Ovary (tissue), 9 donors: ENCODE data around the gene TMEM217. TPM values are rescaled to one million over a fixed set of nuclear protein-coding genes. Genes with fewer than 3 reads are reported as not detected.

Experiments
- DNase-seq, 5 donors: peaks; one replicate each; pipeline ENCODE4 v3.0.0-alpha.2; 2019 to 2020
- H3K27ac ChIP-seq, 2 donors: fragments of 200-600 bp; one replicate each; pipeline versions ENCODE4 v1.5.1 to v1.8.0; 2019 to 2022
- H3K27me3 ChIP-seq: fragments of 200-600 bp; one replicate; pipeline ENCODE4 v1.8.0; 2022
- H3K36me3 ChIP-seq: fragments of 200-600 bp; sonication (generic); one replicate; pipeline ENCODE4 v1.5.1; 2019
- H3K4me1 ChIP-seq: one replicate; pipeline ENCODE4 v1.8.1; 2013; ENCODE audit warnings: mild to moderate bottlenecking, moderate library complexity; ENCODE audit not compliant: insufficient read depth
- H3K4me3 ChIP-seq: fragments of 200-600 bp; sonication (generic); one replicate; pipeline ENCODE4 v1.5.1; 2017
- H3K9me3 ChIP-seq, 2 donors: fragments of 200-600 bp in 1 of 2; sonication (generic) in 1 of 2; one replicate each; pipeline versions ENCODE4 v1.5.1 to v1.8.1; 2013 to 2019; ENCODE audit warnings: mild to moderate bottlenecking in 1 of 2, moderate library complexity in 1 of 2
- EP300 ChIP-seq: sonication (generic); formaldehyde crosslinking; IDR thresholded peaks from one replicate; pipeline ENCODE4 v1.6.1; 2017; ENCODE audit warnings: antibody characterized with exemption
- POLR2A ChIP-seq: fragments of 450-650 bp; IDR thresholded peaks from one replicate; pipeline ENCODE4 v1.6.1; 2017; ENCODE audit warnings: antibody characterized with exemption, mild to moderate bottlenecking, moderate library complexity
- WGBS, 3 donors: extraction: QIAGEN DNeasy Blood & Tissue Kit in 1 of 3; methylation state at CpG; one replicate each; pipeline versions ENCODE4 v1.1.5 to v1.1.7; 2013 to 2017; 5-methylcytosine and 5-hydroxymethylcytosine counted together
- intact Hi-C, 4 donors: fragments of 100-400 bp; cut with DNase I; formaldehyde crosslinking; loops; one replicate each; pipeline versions ENCODE4 v1.11.0 to v1.15.1; 2022 to 2023
- polyA plus RNA-seq, 2 donors: library from polyadenylated mRNA; stranded (reverse); fragments of 200-250 nt in 1 of 2; fragments of 350-450 nt in 1 of 2; fragmentation: Illumina TruSeq in 1 of 2; extraction: RNeasy Lipid Tissue Mini Kit (QIAGEN cat#74804) in 1 of 2; gene quantifications; one replicate each; pipeline ENCODE4 v1.2.3, GENCODE V29; 2013 to 2014
- total RNA-seq, 7 donors: library from RNA; depleted of rRNA in 2 of 7; stranded (reverse); fragments of >200 nt in 2 of 7; fragmentation: NEBNext Ultra II Directional in 3 of 7; extraction: Animal tissue kit (Norgen Biotek cat#: 25700) in 3 of 7; gene quantifications; one replicate each; pipeline versions ENCODE4 v1.1.0 to v1.2.4, GENCODE V29; 2016 to 2023
- TF ChIP-seq, protein P1 (sequence below), 3 donors: fragments of 450-650 bp in 2 of 3; fragments of 200-600 bp in 1 of 3; IDR thresholded peaks; one replicate each; pipeline versions ENCODE4 v1.5.1 to v1.8.0; 2016 to 2022; ENCODE audit warnings: antibody characterized with exemption in 3 of 3, mild to moderate bottlenecking in 1 of 3
- donor health status: DM: no; HTN: no; CAD: no; lungs with moderate emphysema.
- donor health status: DM: no; HTN: no; CAD: no.
- donor health status: Bipolar disorder and iron deficiency.
- donor health status: DM: yes; HTN: yes; CAD: no.
- donor health status: DM: no; HTN: no; CAD: no.
- donor health status: DM: yes; HTN: yes; CAD: no.

Gene TMEM217
- total and polyA plus RNA-seq, 9 donors = 0.39 to 4.6 (median 1.5) TPM

DNA sequence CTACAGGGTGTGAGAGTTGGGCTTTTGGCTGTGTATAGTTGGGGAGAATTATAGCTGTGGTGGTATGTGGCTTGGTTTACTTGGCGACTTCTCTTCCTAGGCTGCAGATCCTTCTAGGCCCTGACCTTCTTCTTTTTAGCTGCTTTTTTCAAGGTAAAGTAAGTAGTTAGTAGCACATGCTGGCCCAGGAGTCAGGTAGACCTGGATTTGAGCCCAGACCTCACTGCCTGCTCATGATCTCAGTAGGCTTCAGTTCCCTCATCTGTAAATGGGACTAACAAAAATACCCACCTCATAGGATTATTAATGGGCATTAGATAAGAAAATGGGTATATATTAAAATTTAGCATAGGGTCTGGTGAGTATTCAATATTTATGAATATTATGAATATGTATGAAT, 17.4 kb upstream of the TMEM217 start:
- no peaks in the 10 kb centered on the region for H3K9me3 ChIP-seq
- intact Hi-C loops = no loop called here
- TF ChIP-seq, protein P1, sequence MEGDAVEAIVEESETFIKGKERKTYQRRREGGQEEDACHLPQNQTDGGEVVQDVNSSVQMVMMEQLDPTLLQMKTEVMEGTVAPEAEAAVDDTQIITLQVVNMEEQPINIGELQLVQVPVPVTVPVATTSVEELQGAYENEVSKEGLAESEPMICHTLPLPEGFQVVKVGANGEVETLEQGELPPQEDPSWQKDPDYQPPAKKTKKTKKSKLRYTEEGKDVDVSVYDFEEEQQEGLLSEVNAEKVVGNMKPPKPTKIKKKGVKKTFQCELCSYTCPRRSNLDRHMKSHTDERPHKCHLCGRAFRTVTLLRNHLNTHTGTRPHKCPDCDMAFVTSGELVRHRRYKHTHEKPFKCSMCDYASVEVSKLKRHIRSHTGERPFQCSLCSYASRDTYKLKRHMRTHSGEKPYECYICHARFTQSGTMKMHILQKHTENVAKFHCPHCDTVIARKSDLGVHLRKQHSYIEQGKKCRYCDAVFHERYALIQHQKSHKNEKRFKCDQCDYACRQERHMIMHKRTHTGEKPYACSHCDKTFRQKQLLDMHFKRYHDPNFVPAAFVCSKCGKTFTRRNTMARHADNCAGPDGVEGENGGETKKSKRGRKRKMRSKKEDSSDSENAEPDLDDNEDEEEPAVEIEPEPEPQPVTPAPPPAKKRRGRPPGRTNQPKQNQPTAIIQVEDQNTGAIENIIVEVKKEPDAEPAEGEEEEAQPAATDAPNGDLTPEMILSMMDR (IDR thresholded peaks at IDR 0.05) = no peak
- no peak for TF ChIP-seq POLR2A
- TF ChIP-seq EP300 = no peak
- 87 to 100% (median 91%) methylated on average over 1 of the region's 1 CpG for WGBS, 3 donors
- no peak overlapping the region for H3K27ac ChIP-seq
- no peaks in the 10 kb centered on the region for H3K27me3 ChIP-seq
- DNase-seq = no peak
- no peaks in the 10 kb centered on the region for H3K36me3 ChIP-seq
- peaks cover 2% of the 10 kb centered on the region for H3K4me1 ChIP-seq
- H3K4me3 ChIP-seq = no peak overlapping the region

DNA sequence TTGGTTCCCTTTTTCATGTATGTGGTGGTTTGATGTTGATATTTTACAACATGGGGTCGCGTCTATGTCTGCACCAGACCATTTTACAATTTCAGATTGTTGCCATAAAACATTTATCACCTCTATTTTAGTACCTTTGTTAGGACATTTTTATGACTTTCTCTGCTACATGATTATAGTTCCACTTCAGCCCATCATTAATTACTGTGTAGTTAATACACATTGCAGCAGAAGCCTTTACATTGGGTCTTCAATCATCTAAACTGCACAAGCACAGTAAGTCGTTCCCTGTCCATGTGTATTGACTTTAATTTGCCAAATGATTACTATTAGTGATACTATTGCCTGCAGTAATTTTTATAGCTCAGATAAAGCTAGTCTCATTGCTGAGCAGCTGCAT, 15.7 kb upstream of the TMEM217 start:
- no peak overlapping the region for H3K27ac ChIP-seq
- H3K36me3 ChIP-seq = no peaks in the 10 kb centered on the region
- no peaks in the 10 kb centered on the region for H3K9me3 ChIP-seq
- no peak for DNase-seq
- intact Hi-C loops = no loop called here
- WGBS, 3 donors = 55 to 70% (median 64%) methylated on average over 3 of the region's 3 CpGs
- no peaks in the 10 kb centered on the region for H3K27me3 ChIP-seq
- TF ChIP-seq POLR2A (no peak), EP300 (no peak)
- TF ChIP-seq, protein P1 (IDR thresholded peaks at IDR 0.05) = no peak
- H3K4me3 ChIP-seq = no peak overlapping the region
- no peaks in the 10 kb centered on the region for H3K4me1 ChIP-seq

DNA sequence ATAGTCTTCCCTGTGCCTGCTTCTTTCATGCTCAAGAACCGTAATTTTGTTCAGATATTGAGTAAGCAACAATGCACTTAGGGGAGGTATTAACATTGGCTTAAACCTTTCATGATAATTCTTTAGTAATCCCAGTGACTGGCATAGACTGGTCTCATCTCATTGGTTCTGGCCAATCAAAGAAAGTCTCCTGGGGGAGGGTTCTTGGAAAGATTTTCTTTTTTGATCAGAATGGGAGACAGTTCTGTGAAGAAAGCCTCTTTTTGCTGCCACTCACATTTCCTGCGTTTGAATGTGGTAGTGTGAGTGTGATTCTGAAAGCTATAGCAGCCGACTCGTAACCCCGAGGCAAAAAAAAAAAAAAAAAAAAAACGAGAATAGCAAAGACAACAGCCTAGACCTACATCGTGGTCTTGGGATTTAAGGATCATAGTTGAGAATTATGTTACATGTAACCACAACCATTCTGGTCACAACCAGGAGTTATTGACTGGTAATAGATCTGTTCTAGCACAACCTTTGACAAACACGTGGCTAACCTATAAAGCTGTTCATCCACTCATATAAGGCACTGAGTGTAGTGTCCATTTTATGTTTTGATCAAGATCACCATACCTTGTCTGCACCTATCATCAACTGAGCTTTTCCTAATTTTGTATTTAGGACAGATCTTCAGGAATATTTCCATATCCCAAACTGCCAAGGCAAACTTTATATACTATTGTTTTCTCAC, 15.1 kb upstream of the TMEM217 start:
- H3K4me1 ChIP-seq = no peaks in the 10 kb centered on the region
- no peaks in the 10 kb centered on the region for H3K9me3 ChIP-seq
- no peaks in the 10 kb centered on the region for H3K36me3 ChIP-seq
- no peak for TF ChIP-seq EP300
- TF ChIP-seq, protein P1 (IDR thresholded peaks at IDR 0.05) = no peak
- TF ChIP-seq POLR2A = no peak
- H3K27ac ChIP-seq = no peak overlapping the region
- H3K27me3 ChIP-seq = no peaks in the 10 kb centered on the region
- DNase-seq = no peak
- intact Hi-C loops = no loop called here
- H3K4me3 ChIP-seq = no peak overlapping the region
- 74 to 86% (median 82%) methylated on average over 8 of the region's 8 CpGs for WGBS, 3 donors

DNA sequence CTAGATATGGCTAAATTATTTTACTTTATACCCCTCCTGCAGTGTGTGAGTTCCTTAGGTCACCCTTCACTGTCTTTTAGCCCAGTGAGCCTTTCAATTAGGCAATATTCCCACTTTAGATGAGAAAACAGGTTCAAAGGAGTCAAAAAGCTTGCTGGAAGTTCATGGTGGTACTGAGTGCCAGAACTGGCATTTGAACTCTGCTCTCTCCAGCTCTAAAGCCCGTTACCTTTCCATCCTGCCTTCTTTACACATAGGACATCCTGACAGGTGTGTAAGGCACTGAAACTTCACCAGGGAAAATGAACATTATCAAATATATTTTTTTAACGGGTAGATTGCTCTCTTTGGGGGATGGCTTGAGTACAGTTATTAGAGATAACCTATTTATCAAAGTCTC, 11.2 kb upstream of the TMEM217 start:
- 68 to 79% (median 76%) methylated on average over 2 of the region's 2 CpGs for WGBS, 3 donors
- no peaks in the 10 kb centered on the region for H3K4me1 ChIP-seq
- DNase-seq = no peak
- intact Hi-C loops = no loop called here
- TF ChIP-seq, protein P1 (IDR thresholded peaks at IDR 0.05) = no peak
- TF ChIP-seq EP300 = no peak
- no peak overlapping the region for H3K4me3 ChIP-seq
- no peaks in the 10 kb centered on the region for H3K27me3 ChIP-seq
- H3K36me3 ChIP-seq = no peaks in the 10 kb centered on the region
- H3K9me3 ChIP-seq = no peaks in the 10 kb centered on the region
- H3K27ac ChIP-seq = no peak overlapping the region
